ENCODE measurements around the gene OXGR1. TPM values are rescaled to one million over a fixed set of nuclear protein-coding genes. Genes with fewer than 3 reads are reported as not detected.

Gene OXGR1
- total and polyA plus RNA-seq, 10 of the 15 experiments (the other 5 are each of a cell fraction or from before 2014, with no cell fraction given), result 0.05 TPM; not detected in 9

DNA sequence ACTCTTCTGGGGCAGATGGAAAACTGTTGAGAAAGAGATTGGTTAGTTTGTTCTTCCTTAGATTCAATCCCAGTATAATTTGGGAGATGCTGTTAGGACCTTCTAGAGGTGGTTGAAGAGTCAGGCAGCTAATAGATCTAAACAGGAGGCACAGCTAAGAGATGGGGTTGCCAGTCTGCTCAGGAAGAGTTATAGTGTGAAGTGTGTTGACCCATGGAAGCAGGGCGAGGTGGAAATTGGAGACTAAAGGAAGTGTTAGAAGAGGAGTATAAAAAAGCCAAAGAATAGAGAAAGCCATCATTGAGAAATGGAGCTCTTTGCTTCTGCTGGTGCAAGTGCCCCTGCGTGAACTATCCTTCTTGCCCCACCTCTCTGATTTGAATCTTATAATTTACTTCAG lies 3.8 kb upstream of the OXGR1 start:
- TF ChIP-seq, protein P1, sequence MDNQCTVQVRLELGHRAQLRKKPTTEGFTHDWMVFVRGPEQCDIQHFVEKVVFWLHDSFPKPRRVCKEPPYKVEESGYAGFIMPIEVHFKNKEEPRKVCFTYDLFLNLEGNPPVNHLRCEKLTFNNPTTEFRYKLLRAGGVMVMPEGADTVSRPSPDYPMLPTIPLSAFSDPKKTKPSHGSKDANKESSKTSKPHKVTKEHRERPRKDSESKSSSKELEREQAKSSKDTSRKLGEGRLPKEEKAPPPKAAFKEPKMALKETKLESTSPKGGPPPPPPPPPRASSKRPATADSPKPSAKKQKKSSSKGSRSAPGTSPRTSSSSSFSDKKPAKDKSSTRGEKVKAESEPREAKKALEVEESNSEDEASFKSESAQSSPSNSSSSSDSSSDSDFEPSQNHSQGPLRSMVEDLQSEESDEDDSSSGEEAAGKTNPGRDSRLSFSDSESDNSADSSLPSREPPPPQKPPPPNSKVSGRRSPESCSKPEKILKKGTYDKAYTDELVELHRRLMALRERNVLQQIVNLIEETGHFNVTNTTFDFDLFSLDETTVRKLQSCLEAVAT (IDR thresholded peaks at IDR 0.05), result no peak
- TF ChIP-seq RBBP5 (conservative IDR thresholded peaks at IDR 0.05) (no peak), FOXK2 (IDR thresholded peaks at IDR 0.05) (no peak), TCF7 (IDR thresholded peaks at IDR 0.05; ENCODE audit: borderline replicate concordance) (no peak), ZBED1 (IDR thresholded peaks at IDR 0.05; ENCODE audit: borderline replicate concordance) (no peak), FOXM1 (IDR thresholded peaks at IDR 0.05; ENCODE audit: low read depth, low read length) (no peak), CREB1 (IDR thresholded peaks at IDR 0.05; ENCODE audit: low read depth) (no peak), NFXL1 (IDR thresholded peaks at IDR 0.05; ENCODE audit: borderline replicate concordance) (no peak), TAF1 (IDR thresholded peaks at IDR 0.05; ENCODE audit: borderline replicate concordance, low read depth, low read length) (no peak), BMI1 (IDR thresholded peaks at IDR 0.05; ENCODE audit: borderline replicate concordance) (no peak), SMAD1 (IDR thresholded peaks at IDR 0.05; ENCODE audit: low read depth, partially characterized antibody) (no peak), RUNX3 (IDR thresholded peaks at IDR 0.05; ENCODE audit: low read length) (no peak), SMC3 (IDR thresholded peaks at IDR 0.05; ENCODE audit: borderline replicate concordance, low read length) (no peak), KDM1A (IDR thresholded peaks at IDR 0.05; ENCODE audit: borderline replicate concordance) (no peak), MYB (IDR thresholded peaks at IDR 0.05; ENCODE audit: borderline replicate concordance, low read depth, low read length) (no peak)
- TF ChIP-seq, protein P2, sequence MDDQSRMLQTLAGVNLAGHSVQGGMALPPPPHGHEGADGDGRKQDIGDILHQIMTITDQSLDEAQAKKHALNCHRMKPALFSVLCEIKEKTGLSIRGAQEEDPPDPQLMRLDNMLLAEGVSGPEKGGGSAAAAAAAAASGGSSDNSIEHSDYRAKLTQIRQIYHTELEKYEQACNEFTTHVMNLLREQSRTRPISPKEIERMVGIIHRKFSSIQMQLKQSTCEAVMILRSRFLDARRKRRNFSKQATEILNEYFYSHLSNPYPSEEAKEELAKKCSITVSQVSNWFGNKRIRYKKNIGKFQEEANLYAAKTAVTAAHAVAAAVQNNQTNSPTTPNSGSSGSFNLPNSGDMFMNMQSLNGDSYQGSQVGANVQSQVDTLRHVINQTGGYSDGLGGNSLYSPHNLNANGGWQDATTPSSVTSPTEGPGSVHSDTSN (IDR thresholded peaks at IDR 0.05; ENCODE audit: insufficient replicate concordance, low read depth, low read length), result no peak
- TF ChIP-seq, protein P3, sequence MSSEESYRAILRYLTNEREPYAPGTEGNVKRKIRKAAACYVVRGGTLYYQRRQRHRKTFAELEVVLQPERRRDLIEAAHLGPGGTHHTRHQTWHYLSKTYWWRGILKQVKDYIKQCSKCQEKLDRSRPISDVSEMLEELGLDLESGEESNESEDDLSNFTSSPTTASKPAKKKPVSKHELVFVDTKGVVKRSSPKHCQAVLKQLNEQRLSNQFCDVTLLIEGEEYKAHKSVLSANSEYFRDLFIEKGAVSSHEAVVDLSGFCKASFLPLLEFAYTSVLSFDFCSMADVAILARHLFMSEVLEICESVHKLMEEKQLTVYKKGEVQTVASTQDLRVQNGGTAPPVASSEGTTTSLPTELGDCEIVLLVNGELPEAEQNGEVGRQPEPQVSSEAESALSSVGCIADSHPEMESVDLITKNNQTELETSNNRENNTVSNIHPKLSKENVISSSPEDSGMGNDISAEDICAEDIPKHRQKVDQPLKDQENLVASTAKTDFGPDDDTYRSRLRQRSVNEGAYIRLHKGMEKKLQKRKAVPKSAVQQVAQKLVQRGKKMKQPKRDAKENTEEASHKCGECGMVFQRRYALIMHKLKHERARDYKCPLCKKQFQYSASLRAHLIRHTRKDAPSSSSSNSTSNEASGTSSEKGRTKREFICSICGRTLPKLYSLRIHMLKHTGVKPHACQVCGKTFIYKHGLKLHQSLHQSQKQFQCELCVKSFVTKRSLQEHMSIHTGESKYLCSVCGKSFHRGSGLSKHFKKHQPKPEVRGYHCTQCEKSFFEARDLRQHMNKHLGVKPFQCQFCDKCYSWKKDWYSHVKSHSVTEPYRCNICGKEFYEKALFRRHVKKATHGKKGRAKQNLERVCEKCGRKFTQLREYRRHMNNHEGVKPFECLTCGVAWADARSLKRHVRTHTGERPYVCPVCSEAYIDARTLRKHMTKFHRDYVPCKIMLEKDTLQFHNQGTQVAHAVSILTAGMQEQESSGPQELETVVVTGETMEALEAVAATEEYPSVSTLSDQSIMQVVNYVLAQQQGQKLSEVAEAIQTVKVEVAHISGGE (CRISPR knock-in tag; IDR thresholded peaks at IDR 0.05), result no peak
- ATAC-seq, result no peak
- Histone ChIP-seq H3K9ac (ENCODE audit: control insufficient read depth, insufficient read depth, low read length) (no peak overlapping the region), H3K9me3 (replicated peaks; ENCODE audit: control insufficient read depth, insufficient read depth, low read length) (no peaks in the 10 kb centered on the region), H4K20me1 (ENCODE audit: control insufficient read depth, insufficient read depth) (no peaks in the 10 kb centered on the region), H3K36me3 (ENCODE audit: control insufficient read depth in 2 of 2, insufficient read depth in 2 of 2, low read length in 1 of 2) (no peaks in the 10 kb centered on the region), H3K4me1 (ENCODE audit: control insufficient read depth, insufficient read depth, low read length) (no peaks in the 10 kb centered on the region), H3K4me2 (ENCODE audit: control insufficient read depth, insufficient read depth) (no peak overlapping the region), H3K79me2 (ENCODE audit: control insufficient read depth, insufficient read depth, low read length) (no peaks in the 10 kb centered on the region), H3K27ac (ENCODE audit: control insufficient read depth, insufficient read depth) (no peak overlapping the region), H2AFZ (ENCODE audit: control insufficient read depth, low read depth, low read length) (no peak overlapping the region), H3K27me3 (replicated peaks in 1 of 2; ENCODE audit: control insufficient read depth in 2 of 2, insufficient read depth in 2 of 2, low read length in 1 of 2) (peaks cover 2 to 8% of the 10 kb centered on the region in 2 experiments; a peak in 3 of 4 replicates), H3K4me3 (no peak overlapping the region)
- WGBS (ENCODE audit: insufficient coverage, insufficient replicate concordance, low lambda C conversion rate, missing lambda C conversion rate), result 0% methylated on average over 2 of the region's 2 CpGs
- POLR2A ChIA-PET, result no interaction called here
- in situ Hi-C loops (cut with MboI) (no loop called here), intact Hi-C loops (cut with micrococcal nuclease; ENCODE audit: unreplicated experiment) (no loop called here)
- FAIRE-seq, result no peak
- no peak for DNase-seq (ENCODE audit: low read depth, low spot score)
- BruUV-seq (replicated peaks), result no TSS peak
- RAD21 ChIA-PET (ENCODE audit: unreplicated experiment), result no interaction called here
- CTCF ChIA-PET, result interaction anchor here (1.1 to 1.4 kb wide), 2 partner anchors 17 to 20 kb away, joined by 3 read pairs; no protein-coding TSS in a partner anchor
- SMC1A ChIA-PET (ENCODE audit: uncharacterized antibody, unreplicated experiment), result no interaction called here
